H1 (cell line): ENCODE data around the gene WASF3. TPM values are rescaled to one million over a fixed set of nuclear protein-coding genes. Genes with fewer than 3 reads are reported as not detected.

ENCODE experiments used
- CTCF ChIA-PET: fragments of 300-600 bp; sonication (Branson Sonifier 250); formaldehyde crosslinking; loops from one replicate; lab custom pipeline; 2021; ENCODE audit not compliant: partially characterized antibody; lab: Charles Lee
- POLR2A ChIA-PET: fragments of 300-600 bp; sonication (Branson Sonifier 250); formaldehyde crosslinking; loops from one replicate; lab custom pipeline; 2021; ENCODE audit warnings: inconsistent platforms; ENCODE audit not compliant: partially characterized antibody; lab: Charles Lee
- DNase-seq, 2 experiments: peaks; one replicate each; pipeline versions ENCODE4 v3.0.0 to v3.0.0-alpha.2; 2010 to 2022; ENCODE audit warnings: low spot score in 2 of 2, low read depth in 1 of 2, mixed read lengths in 1 of 2
- FAIRE-seq: peaks from 2 replicates; lab custom pipeline; 2011; peaks lifted over from hg19 to GRCh38; lab: Jason Lieb, UNC
- H2AFZ ChIP-seq: 2 replicates; pipeline ENCODE4 v1.8.1; 2012; ENCODE audit warnings: low read length, inconsistent platforms
- H2AK5ac ChIP-seq: 2 replicates; pipeline ENCODE4 v1.6.1; 2013; ENCODE audit warnings: low read depth, low read length
- H2BK120ac ChIP-seq: replicated peaks from 2 replicates; pipeline ENCODE3; 2013; ENCODE audit warnings: low read depth, low read length, inconsistent platforms
- H2BK12ac ChIP-seq: 2 replicates; pipeline ENCODE4 v1.6.1; 2013; ENCODE audit warnings: low read depth, low read length
- H2BK15ac ChIP-seq: 2 replicates; pipeline ENCODE4 v1.6.1; 2013; ENCODE audit warnings: low read length
- H2BK20ac ChIP-seq: 2 replicates; pipeline ENCODE4 v1.6.1; 2013; ENCODE audit warnings: low read length
- H2BK5ac ChIP-seq: 2 replicates; pipeline ENCODE4 v1.6.1; 2013; ENCODE audit warnings: low read depth, low read length
- H3K14ac ChIP-seq: 2 replicates; pipeline ENCODE4 v1.6.1; 2013; ENCODE audit warnings: inconsistent platforms; ENCODE audit not compliant: insufficient read length
- H3K18ac ChIP-seq: 2 replicates; pipeline ENCODE4 v1.6.1; 2013; ENCODE audit warnings: low read length; ENCODE audit errors: extremely low read depth
- H3K23ac ChIP-seq: 2 replicates; pipeline ENCODE4 v1.6.1; 2013; ENCODE audit warnings: inconsistent platforms; ENCODE audit not compliant: insufficient read length
- H3K23me2 ChIP-seq: 2 replicates; pipeline ENCODE4 v1.6.1; 2013; ENCODE audit warnings: low read depth, low read length
- H3K27ac ChIP-seq: 2 replicates; pipeline ENCODE4 v1.6.1; 2011; ENCODE audit warnings: low read depth, low read length, inconsistent platforms
- H3K27me3 ChIP-seq, 4 experiments: replicated peaks in 1 of 4; 1 replicate in 1 of 4; 2 replicates in 3 of 4; pipeline versions ENCODE4 v1.6.1 to v1.8.1; 2011 to 2013; ENCODE audit warnings: low read length in 3 of 4, mild to moderate bottlenecking in 3 of 4, inconsistent platforms in 2 of 4, mixed read lengths in 2 of 4, moderate library complexity in 1 of 4; ENCODE audit not compliant: control insufficient read depth in 3 of 4, insufficient read depth in 3 of 4; ENCODE audit errors: extremely low read depth in 1 of 4
- H3K36me3 ChIP-seq, 4 experiments: 2 replicates each; pipeline versions ENCODE4 v1.6.1 to v1.8.1; 2011 to 2013; ENCODE audit warnings: mild to moderate bottlenecking in 4 of 4, low read length in 3 of 4, moderate library complexity in 2 of 4, control low read depth in 1 of 4, inconsistent platforms in 1 of 4; ENCODE audit not compliant: insufficient read depth in 4 of 4, control insufficient read depth in 2 of 4
- H3K4ac ChIP-seq: replicated peaks from 2 replicates; pipeline ENCODE3; 2013; ENCODE audit warnings: low read length, low read depth, mixed read lengths, inconsistent platforms; ENCODE audit not compliant: insufficient read length
- H3K4me1 ChIP-seq, 4 experiments: replicated peaks in 1 of 4; 1 replicate in 1 of 4; 2 replicates in 3 of 4; pipeline versions ENCODE4 v1.6.1 to v1.8.1; 2011 to 2013; ENCODE audit warnings: low read length in 3 of 4, inconsistent platforms in 2 of 4, mixed read lengths in 1 of 4; ENCODE audit not compliant: insufficient read depth in 4 of 4, control insufficient read depth in 3 of 4
- H3K4me2 ChIP-seq, 2 experiments: 2 replicates each; pipeline versions ENCODE4 v1.6.1 to v1.8.1; 2011 to 2013; ENCODE audit warnings: low read depth in 2 of 2, low read length in 2 of 2, control low read depth in 1 of 2, inconsistent platforms in 1 of 2, mild to moderate bottlenecking in 1 of 2; ENCODE audit not compliant: insufficient read depth in 1 of 2
- H3K4me3 ChIP-seq, 4 experiments: fragments of 200-600, 300-600 bp in 1 of 4; sonication (generic), shearing (Covaris generic), sonication (Bioruptor Twin) in 1 of 4; 2 replicates each; pipeline versions ENCODE4 v1.5.1 to v1.8.1; 2011 to 2016; ENCODE audit warnings: low read length in 4 of 4, low read depth in 3 of 4, control low read depth in 2 of 4, inconsistent platforms in 2 of 4, mild to moderate bottlenecking in 2 of 4, mixed read lengths in 1 of 4, moderate library complexity in 1 of 4; ENCODE audit not compliant: insufficient read depth in 2 of 4; ENCODE audit errors: extremely low read depth in 1 of 4
- H3K56ac ChIP-seq: replicated peaks from 2 replicates; pipeline ENCODE3; 2013; ENCODE audit warnings: low read depth, mild to moderate bottlenecking, mixed read lengths, low read length, inconsistent platforms; ENCODE audit not compliant: insufficient read length
- H3K79me1 ChIP-seq: 2 replicates; pipeline ENCODE4 v1.6.1; 2013; ENCODE audit warnings: low read depth, low read length, control low read depth
- H3K79me2 ChIP-seq, 2 experiments: 2 replicates each; pipeline versions ENCODE4 v1.6.1 to v1.8.1; 2012 to 2013; ENCODE audit warnings: low read length in 2 of 2, mild to moderate bottlenecking in 2 of 2, inconsistent platforms in 1 of 2; ENCODE audit not compliant: insufficient read depth in 2 of 2, control insufficient read depth in 1 of 2
- H3K9ac ChIP-seq, 4 experiments: replicated peaks in 1 of 4; 1 replicate in 1 of 4; 2 replicates in 3 of 4; pipeline versions ENCODE4 v1.6.1 to v1.8.1; 2011 to 2013; ENCODE audit warnings: low read depth in 3 of 4, low read length in 3 of 4, control low read depth in 2 of 4, mild to moderate bottlenecking in 2 of 4, moderate library complexity in 2 of 4, inconsistent platforms in 1 of 4; ENCODE audit errors: extremely low read depth in 1 of 4
- H3K9me3 ChIP-seq, 2 experiments: 2 replicates each; pipeline versions ENCODE4 v1.6.1 to v1.8.1; 2012 to 2013; ENCODE audit warnings: mild to moderate bottlenecking in 2 of 2, moderate library complexity in 2 of 2, control low read depth in 1 of 2, inconsistent platforms in 1 of 2, low read depth in 1 of 2, low read length in 1 of 2, mixed read lengths in 1 of 2; ENCODE audit not compliant: insufficient read depth in 2 of 2
- H4K20me1 ChIP-seq, 2 experiments: replicated peaks in 1 of 2; 2 replicates each; pipeline versions ENCODE3 to v1.8.1; 2011 to 2013; ENCODE audit warnings: inconsistent platforms in 2 of 2, low read length in 2 of 2, mild to moderate bottlenecking in 1 of 2; ENCODE audit not compliant: insufficient read depth in 2 of 2, control insufficient read depth in 1 of 2
- H4K5ac ChIP-seq: 2 replicates; pipeline ENCODE4 v1.6.1; 2013; ENCODE audit warnings: low read length, low read depth, mixed read lengths, inconsistent platforms; ENCODE audit not compliant: insufficient read length
- H4K8ac ChIP-seq: 2 replicates; pipeline ENCODE4 v1.8.0; 2013; ENCODE audit warnings: mild to moderate bottlenecking, moderate library complexity, low read length, inconsistent platforms; ENCODE audit not compliant: insufficient read depth; ENCODE audit errors: extremely low read depth
- H4K91ac ChIP-seq: replicated peaks from 2 replicates; pipeline ENCODE3; 2013; ENCODE audit warnings: low read length, mixed read lengths, inconsistent platforms; ENCODE audit not compliant: insufficient read length
- CBX8 ChIP-seq: fragments of 300-800, 300-1000 bp; sonication (generic); IDR thresholded peaks from 2 replicates; pipeline ENCODE4 v1.7.1; 2016; ENCODE audit warnings: low read depth, low read length, borderline replicate concordance
- CHD2 ChIP-seq: IDR thresholded peaks from 2 replicates; pipeline ENCODE4 v1.6.1; 2012; ENCODE audit warnings: low read length, improper control_type of control experiment
- GABPA ChIP-seq: IDR thresholded peaks from 2 replicates; pipeline ENCODE4 v1.6.1; 2011; ENCODE audit warnings: mild to moderate bottlenecking, low read length, moderate library complexity, borderline replicate concordance; ENCODE audit not compliant: insufficient read depth
- HDAC2 ChIP-seq, 2 experiments: fragments of 300-600 bp in 1 of 2; sonication (generic) in 1 of 2; IDR thresholded peaks; 2 replicates each; pipeline ENCODE4 v1.6.1; 2011 to 2012; ENCODE audit warnings: low read depth in 2 of 2, low read length in 2 of 2, mild to moderate bottlenecking in 2 of 2, moderate library complexity in 2 of 2, borderline replicate concordance in 1 of 2, inconsistent platforms in 1 of 2
- JUN ChIP-seq: IDR thresholded peaks from 2 replicates; pipeline ENCODE4 v1.6.1; 2011; ENCODE audit warnings: low read depth, mild to moderate bottlenecking, improper control_type of control experiment, low read length
- KDM5A ChIP-seq: fragments of 200-600 bp; IDR thresholded peaks from 2 replicates; pipeline ENCODE4 v1.7.1; 2012; ENCODE audit warnings: mild to moderate bottlenecking, low read length, inconsistent platforms, mixed read lengths
- POLR2AphosphoS5 ChIP-seq: IDR thresholded peaks from 2 replicates; pipeline ENCODE4 v1.6.1; 2011; ENCODE audit warnings: low read depth, low read length
- RXRA ChIP-seq: IDR thresholded peaks from 2 replicates; pipeline ENCODE4 v1.6.1; 2011; ENCODE audit warnings: low read depth, mild to moderate bottlenecking, low read length, moderate library complexity; ENCODE audit not compliant: insufficient read depth
- SUZ12 ChIP-seq: fragments of 200-600 bp; sonication (generic); IDR thresholded peaks from 2 replicates; pipeline ENCODE4 v1.6.1; 2012; ENCODE audit warnings: mild to moderate bottlenecking, inconsistent platforms, low read length, moderate library complexity, mixed read lengths
- TCF12 ChIP-seq: IDR thresholded peaks from 2 replicates; pipeline ENCODE4 v1.6.1; 2011; ENCODE audit warnings: low read depth, mild to moderate bottlenecking, low read length
- TEAD4 ChIP-seq: IDR thresholded peaks from 2 replicates; pipeline ENCODE4 v1.6.1; 2012; ENCODE audit warnings: low read depth, low read length, inconsistent platforms, mixed read lengths
- USF2 ChIP-seq: IDR thresholded peaks from 2 replicates; pipeline ENCODE4 v1.6.1; 2011; ENCODE audit warnings: low read length, improper control_type of control experiment
- polyA plus RNA-seq, 7 experiments: library from polyadenylated mRNA; depleted of rRNA in 3 of 7; stranded (reverse) in 5 of 7; unstranded in 2 of 7; fragments of >200 nt in 5 of 7; fragments of 200-250 nt in 2 of 7; gene quantifications; 1 replicate in 5 of 7; 2 replicates in 1 of 7; 4 replicates in 1 of 7; pipeline versions ENCODE4 v1.2.1 to v1.2.3, GENCODE V29; 2011 to 2013; ENCODE audit warnings: missing spikeins in 2 of 7, mixed read lengths in 2 of 7
- total RNA-seq: library from RNA; stranded (reverse); fragmentation: NEBNext Ultra II Directional; extraction: Animal tissue kit (Norgen Biotek cat#: 25700); gene quantifications from 2 replicates; pipeline ENCODE4 v1.2.1, GENCODE V29; 2021

WASF3 gene
- total and polyA plus RNA-seq, 2 of the 8 experiments (the other 6 are each of a cell fraction or from before 2014, with no cell fraction given) = 18.7 to 39.8 TPM

- Histone ChIP-seq H2BK20ac (no peak overlapping the region), H2AFZ (no peak overlapping the region), H3K27ac (no peak overlapping the region), H3K9ac (no peak overlapping the region), H4K5ac (no peak overlapping the region), H2BK12ac (no peak overlapping the region), H3K36me3 (peaks cover 0 to 5% (median 2%) of the 10 kb centered on the region in 4 experiments; a peak in 2 of 8 replicates), H2BK5ac (no peak overlapping the region), H3K56ac (no peak overlapping the region), H2BK120ac (no peak overlapping the region), H3K23me2 (no peaks in the 10 kb centered on the region), H3K27me3 (no peaks in the 10 kb centered on the region), H3K4me3 (peak overlapping the region in 1 of 4 experiments; percentile 28; a peak in 1 of 8 replicates), H2AK5ac (no peak overlapping the region), H4K91ac (no peak overlapping the region), H4K8ac (no peak overlapping the region), H2BK15ac (no peak overlapping the region), H3K4me1 (peaks cover 0 to 2% (median 0%) of the 10 kb centered on the region in 4 experiments; a peak in 1 of 7 replicates), H3K18ac (no peak overlapping the region), H3K4me2 (peak overlapping the region; percentile 12 to 51; a peak in 3 of 4 replicates), H4K20me1 (no peaks in the 10 kb centered on the region), H3K9me3 (peaks cover 0 to 5% of the 10 kb centered on the region in 2 experiments; a peak in 3 of 4 replicates), H3K14ac (no peak overlapping the region), H3K79me1 (no peaks in the 10 kb centered on the region), H3K23ac (no peak overlapping the region), H3K79me2 (no peaks in the 10 kb centered on the region), H3K4ac (no peak overlapping the region)
- DNase-seq = no peak
- ChIA-PET CTCF (interaction anchor here (0.6 to 1.2 kb wide), 2 partner anchors 11 to 17 kb away, joined by 3 to 5 read pairs; no protein-coding TSS in a partner anchor), POLR2A (interaction anchor here (0.5 kb wide), 1 partner anchor 344 kb away, joined by 4 read pairs; no protein-coding TSS in a partner anchor)
- FAIRE-seq = peak; percentile 86
- TF ChIP-seq TEAD4 (no peak), HDAC2 (IDR thresholded peaks at IDR 0.05; ENCODE audit: borderline replicate concordance in 1 of 2, low read depth in 2 of 2, low read length in 2 of 2) (0 out of 4 replicates have a peak, but pooled peaks of 1 of the 2 experiments have one; percentile 3), SUZ12 (no peak), JUN (no peak), CBX8 (no peak), CHD2 (no peak), USF2 (no peak), POLR2AphosphoS5 (no peak), GABPA (no peak), RXRA (no peak), TCF12 (no peak), KDM5A (no peak)
Measured at GRCh38 chr13:26646603-26647002, 89.1 kb downstream of the WASF3 start.
